IPS-11a (cell line): ENCODE measurements around the gene TARS2.

Experiments
- H3K4me3 ChIP-seq: one replicate; pipeline ENCODE4 v1.5.1; 2013; ENCODE audit warnings: low read depth, low read length, control low read depth

Gene TARS2

GRCh38 chr1:150486966-150487762, at the start of gene TARS2:
Gene TARS2, plus strand, starts transcription at chr1:150487419. Its CDS starts 32 bp downstream, at chr1:150487451.
- peak within 1 kb of the TSS; percentile 94 for H3K4me3 ChIP-seq

GRCh38 chr1:150441121-150441520, 46.1 kb upstream of the TARS2 start:
- no peak overlapping the region for H3K4me3 ChIP-seq

- H3K4me3 ChIP-seq, result no peak overlapping the region
These were observed 43.0 kb upstream of the TARS2 start for GRCh38 chr1:150444232-150444631.

GRCh38 chr1:150456146-150456647, 31.0 kb upstream of the TARS2 start:
- no peak overlapping the region for H3K4me3 ChIP-seq

GRCh38 chr1:150464422-150464826, 22.8 kb upstream of the TARS2 start:
- H3K4me3 ChIP-seq, result no peak overlapping the region

GRCh38 chr1:150466964-150467363, 20.3 kb upstream of the TARS2 start:
- no peak overlapping the region for H3K4me3 ChIP-seq

- H3K4me3 ChIP-seq, result no peak overlapping the region
These were observed 17.9 kb upstream of the TARS2 start for GRCh38 chr1:150469291-150469690.

- no peak overlapping the region for H3K4me3 ChIP-seq
These were observed 14.5 kb upstream of the TARS2 start for GRCh38 chr1:150472601-150473200.

GRCh38 chr1:150473659-150474058, 13.6 kb upstream of the TARS2 start:
- no peak overlapping the region for H3K4me3 ChIP-seq

GRCh38 chr1:150474869-150475268, 12.3 kb upstream of the TARS2 start:
- no peak overlapping the region for H3K4me3 ChIP-seq

GRCh38 chr1:150476754-150477153, 10.5 kb upstream of the TARS2 start:
- H3K4me3 ChIP-seq, result no peak overlapping the region

GRCh38 chr1:150477320-150477719, 9.9 kb upstream of the TARS2 start:
- H3K4me3 ChIP-seq, result no peak overlapping the region

- H3K4me3 ChIP-seq, result no peak overlapping the region
These were observed 9.5 kb upstream of the TARS2 start for GRCh38 chr1:150477733-150478132.

- H3K4me3 ChIP-seq, result no peak overlapping the region
These were observed 7.8 kb upstream of the TARS2 start for GRCh38 chr1:150479370-150479769.

GRCh38 chr1:150479927-150480352, 7.3 kb upstream of the TARS2 start:
- no peak overlapping the region for H3K4me3 ChIP-seq

GRCh38 chr1:150484431-150484830, 2.8 kb upstream of the TARS2 start:
- H3K4me3 ChIP-seq, result no peak overlapping the region

GRCh38 chr1:150484861-150485260, 2.4 kb upstream of the TARS2 start:
- H3K4me3 ChIP-seq, result no peak overlapping the region

- H3K4me3 ChIP-seq, result peak overlapping the region; percentile 94
These were observed 520 bp downstream of the TARS2 start for GRCh38 chr1:150487763-150488115.

GRCh38 chr1:150493175-150493574, 6.0 kb downstream of the TARS2 start:
- H3K4me3 ChIP-seq, result no peak overlapping the region

- H3K4me3 ChIP-seq, result no peak overlapping the region
These were observed 11.1 kb downstream of the TARS2 start for GRCh38 chr1:150498342-150498741.

- H3K4me3 ChIP-seq, result no peak overlapping the region
These were observed 18.2 kb downstream of the TARS2 start for GRCh38 chr1:150505431-150505830.
